Duodenal mucosa (tissue), 2 donors: ENCODE results near the gene MAN1C1.
"Not testable (repeated sequence)": the region's sequence is repeated elsewhere in the genome, so short reads cannot be mapped to it uniquely, and the experiment has no call there.

Experiments used
- H3K27ac ChIP-seq: one replicate; pipeline ENCODE4 v1.7.0; 2013; ENCODE audit warnings: low read depth, low read length
- H3K27me3 ChIP-seq, 2 donors: one replicate each; pipeline ENCODE4 v1.7.0; 2013; ENCODE audit warnings: low read length in 2 of 2, control low read depth in 1 of 2; ENCODE audit not compliant: insufficient read depth in 2 of 2, control insufficient read depth in 1 of 2
- H3K36me3 ChIP-seq, 2 donors: one replicate each; pipeline ENCODE4 v1.7.0; 2013; ENCODE audit warnings: low read length in 2 of 2, control low read depth in 1 of 2; ENCODE audit not compliant: insufficient read depth in 2 of 2, control insufficient read depth in 1 of 2
- H3K4me1 ChIP-seq, 2 donors: one replicate each; pipeline ENCODE4 v1.7.0; 2013; ENCODE audit warnings: low read length in 2 of 2, control low read depth in 1 of 2; ENCODE audit not compliant: insufficient read depth in 2 of 2, control insufficient read depth in 1 of 2
- H3K4me3 ChIP-seq, 2 donors: one replicate each; pipeline ENCODE4 v1.7.0; 2013; ENCODE audit warnings: low read length in 2 of 2, low read depth in 1 of 2
- H3K9ac ChIP-seq, 2 donors: one replicate each; pipeline ENCODE4 v1.7.0; 2013; ENCODE audit warnings: low read length in 2 of 2, low read depth in 1 of 2
- H3K9me3 ChIP-seq, 2 donors: one replicate each; pipeline ENCODE4 v1.7.0; 2013; ENCODE audit warnings: low read length in 2 of 2, control low read depth in 1 of 2; ENCODE audit not compliant: control insufficient read depth in 1 of 2

Gene MAN1C1

GRCh38 chr1:25696643-25697042 lies 80.1 kb downstream of the MAN1C1 start:
- not testable (repeated sequence) for H3K9me3 ChIP-seq, H3K4me3 ChIP-seq, H3K27ac ChIP-seq, H3K27me3 ChIP-seq, H3K9ac ChIP-seq, H3K36me3 ChIP-seq
- peaks cover 10 to 11% of the 10 kb centered on the region in 2 donors for H3K4me1 ChIP-seq

DNA sequence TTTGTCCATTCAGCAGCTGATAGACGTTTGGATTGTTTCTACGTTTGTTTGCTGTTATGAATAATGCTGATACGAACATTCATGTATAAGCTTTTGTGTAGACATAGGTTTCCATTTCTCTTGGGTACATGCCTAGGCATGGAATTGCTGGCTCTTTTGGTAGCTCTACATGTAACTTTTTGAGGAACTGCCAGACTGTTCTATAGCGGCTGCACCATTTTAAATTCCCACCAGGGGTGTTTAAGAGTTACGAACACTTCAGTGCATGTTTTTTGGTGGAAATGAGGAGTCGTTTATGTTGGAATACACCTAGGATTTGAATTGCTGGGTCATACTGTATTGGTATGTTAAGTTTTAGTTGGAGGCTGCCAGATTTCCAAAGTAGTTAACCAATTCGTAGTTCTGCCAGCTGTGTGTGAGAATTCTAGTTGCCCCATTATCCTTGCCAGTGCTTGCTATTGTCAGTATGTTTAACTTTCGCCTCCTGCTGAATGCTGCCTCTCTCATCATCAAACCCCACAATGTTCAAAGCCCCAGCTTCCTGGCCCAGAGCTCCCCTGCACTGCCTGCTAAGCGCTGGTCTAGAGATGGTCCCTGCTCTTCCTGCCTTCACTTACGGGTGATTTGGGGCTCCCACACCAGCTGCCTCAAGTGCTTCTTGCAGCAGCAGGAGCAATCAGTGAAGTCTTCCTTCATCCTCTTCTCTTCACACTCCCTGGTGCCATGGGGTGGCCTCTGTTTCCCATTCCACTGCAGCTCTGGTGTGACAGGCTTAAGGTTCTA lies 81.0 kb downstream of the MAN1C1 start:
- Histone ChIP-seq H3K27me3 (no peaks in the 10 kb centered on the region), H3K9me3 (no peaks in the 10 kb centered on the region), H3K4me3 (no peak overlapping the region), H3K36me3 (no peaks in the 10 kb centered on the region), H3K9ac (no peak overlapping the region), H3K27ac (no peak overlapping the region), H3K4me1 (peaks cover 10 to 14% of the 10 kb centered on the region in 2 donors)

GRCh38 chr1:25698252-25698651 lies 81.7 kb downstream of the MAN1C1 start:
- Histone ChIP-seq H3K27me3 (no peaks in the 10 kb centered on the region), H3K9ac (no peak overlapping the region), H3K4me1 (peaks cover 10 to 14% of the 10 kb centered on the region in 2 donors), H3K9me3 (no peaks in the 10 kb centered on the region), H3K27ac (no peak overlapping the region), H3K4me3 (no peak overlapping the region), H3K36me3 (no peaks in the 10 kb centered on the region)

GRCh38 chr1:25699059-25699458 lies 82.5 kb downstream of the MAN1C1 start:
- H3K9ac ChIP-seq, H3K27me3 ChIP-seq, H3K27ac ChIP-seq, H3K4me3 ChIP-seq, H3K9me3 ChIP-seq, H3K36me3 ChIP-seq: not testable (repeated sequence)
- H3K4me1 ChIP-seq = peaks cover 10 to 14% of the 10 kb centered on the region in 2 donors

DNA sequence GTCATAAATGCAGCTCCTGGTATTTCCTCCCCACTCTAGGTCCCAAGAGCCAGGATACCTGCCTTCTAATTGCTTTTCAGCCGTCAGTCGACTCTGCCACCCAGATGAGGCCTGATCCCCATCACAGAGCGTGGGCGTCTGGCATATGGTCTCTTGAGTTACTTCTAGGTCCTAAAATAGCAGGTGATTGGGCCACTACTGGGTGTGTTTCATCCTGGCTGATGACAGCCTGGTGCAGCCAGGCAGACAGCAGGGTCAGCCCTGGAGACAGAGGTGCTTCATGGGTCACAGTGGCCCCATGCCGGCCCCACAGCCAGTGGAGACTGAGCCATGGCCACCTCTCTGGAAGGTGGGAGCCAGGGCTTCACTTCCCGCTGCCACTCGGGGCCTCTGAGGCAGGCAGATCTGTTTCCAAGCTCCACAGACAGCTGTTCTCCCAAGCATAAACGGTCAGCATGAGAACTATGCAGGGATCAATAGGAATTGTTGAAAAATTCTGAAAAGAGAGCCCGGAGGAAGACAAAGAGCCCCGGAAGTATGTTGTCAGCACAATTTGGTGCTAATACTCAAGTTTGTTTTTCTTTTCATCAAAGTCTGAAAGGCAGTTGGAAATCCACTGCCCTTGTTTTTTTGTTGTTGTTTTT lies 83.0 kb downstream of the MAN1C1 start:
- Histone ChIP-seq H3K4me1 (peaks cover 14 to 20% of the 10 kb centered on the region in 2 donors), H3K27ac (peak overlapping the region; percentile 65), H3K9me3 (no peaks in the 10 kb centered on the region), H3K27me3 (no peaks in the 10 kb centered on the region), H3K4me3 (no peak overlapping the region), H3K36me3 (no peaks in the 10 kb centered on the region), H3K9ac (no peak overlapping the region)

- H3K9me3 ChIP-seq = no peaks in the 10 kb centered on the region
- no peak overlapping the region for H3K9ac ChIP-seq
- no peaks in the 10 kb centered on the region for H3K36me3 ChIP-seq
- H3K27ac ChIP-seq = no peak overlapping the region
- H3K27me3 ChIP-seq = no peaks in the 10 kb centered on the region
- H3K4me1 ChIP-seq = peaks cover 15 to 20% of the 10 kb centered on the region in 2 donors
- H3K4me3 ChIP-seq = no peak overlapping the region
These were observed 83.5 kb downstream of the MAN1C1 start for GRCh38 chr1:25700144-25700523.

GRCh38 chr1:25700626-25701025 lies 84.0 kb downstream of the MAN1C1 start:
- H3K27me3 ChIP-seq = no peaks in the 10 kb centered on the region
- peaks cover 15% of the 10 kb centered on the region in 2 donors for H3K4me1 ChIP-seq
- no peak overlapping the region for H3K9ac ChIP-seq
- no peaks in the 10 kb centered on the region for H3K36me3 ChIP-seq
- H3K27ac ChIP-seq = no peak overlapping the region
- no peaks in the 10 kb centered on the region for H3K9me3 ChIP-seq
- no peak overlapping the region for H3K4me3 ChIP-seq

DNA sequence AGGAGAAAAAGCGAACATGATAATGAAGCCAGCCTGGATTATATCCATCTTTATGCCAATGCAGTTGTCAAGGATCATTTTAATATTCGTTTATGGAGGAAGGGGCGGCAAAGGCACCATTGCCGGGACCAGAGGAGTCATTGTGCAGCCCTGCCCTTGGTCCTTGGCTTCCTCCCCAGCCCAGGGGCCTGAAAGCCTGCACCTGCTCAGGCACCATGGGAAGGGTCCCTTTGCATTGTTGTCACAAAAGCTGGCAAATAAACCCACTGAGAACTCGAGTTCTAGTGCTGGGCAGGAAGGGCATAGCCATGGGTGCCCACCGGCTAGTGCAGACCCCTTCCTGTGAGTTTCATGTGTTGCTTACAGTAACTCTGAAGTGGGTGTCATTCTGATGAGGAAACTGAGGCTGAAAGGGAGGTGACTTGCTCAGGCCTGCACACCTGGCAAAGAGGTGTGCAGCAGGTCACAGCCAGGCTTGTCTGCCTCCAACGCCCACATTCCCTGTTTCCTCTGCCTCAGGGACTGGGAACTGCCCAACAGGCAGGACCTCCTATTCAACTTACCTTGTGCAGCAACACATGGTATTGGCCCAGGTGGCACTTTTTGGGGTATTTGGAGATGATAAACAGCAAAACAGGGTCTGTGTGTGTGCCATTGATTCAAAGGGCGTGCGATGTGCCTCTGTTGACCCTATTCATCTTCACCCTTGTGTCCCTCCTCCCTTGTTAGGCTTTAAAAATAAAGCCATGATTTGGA lies 84.6 kb downstream of the MAN1C1 start:
- Histone ChIP-seq H3K4me3 (no peak overlapping the region), H3K4me1 (peaks cover 14 to 15% of the 10 kb centered on the region in 2 donors), H3K36me3 (no peaks in the 10 kb centered on the region), H3K27me3 (no peaks in the 10 kb centered on the region), H3K9me3 (no peaks in the 10 kb centered on the region), H3K27ac (no peak overlapping the region), H3K9ac (no peak overlapping the region)

DNA sequence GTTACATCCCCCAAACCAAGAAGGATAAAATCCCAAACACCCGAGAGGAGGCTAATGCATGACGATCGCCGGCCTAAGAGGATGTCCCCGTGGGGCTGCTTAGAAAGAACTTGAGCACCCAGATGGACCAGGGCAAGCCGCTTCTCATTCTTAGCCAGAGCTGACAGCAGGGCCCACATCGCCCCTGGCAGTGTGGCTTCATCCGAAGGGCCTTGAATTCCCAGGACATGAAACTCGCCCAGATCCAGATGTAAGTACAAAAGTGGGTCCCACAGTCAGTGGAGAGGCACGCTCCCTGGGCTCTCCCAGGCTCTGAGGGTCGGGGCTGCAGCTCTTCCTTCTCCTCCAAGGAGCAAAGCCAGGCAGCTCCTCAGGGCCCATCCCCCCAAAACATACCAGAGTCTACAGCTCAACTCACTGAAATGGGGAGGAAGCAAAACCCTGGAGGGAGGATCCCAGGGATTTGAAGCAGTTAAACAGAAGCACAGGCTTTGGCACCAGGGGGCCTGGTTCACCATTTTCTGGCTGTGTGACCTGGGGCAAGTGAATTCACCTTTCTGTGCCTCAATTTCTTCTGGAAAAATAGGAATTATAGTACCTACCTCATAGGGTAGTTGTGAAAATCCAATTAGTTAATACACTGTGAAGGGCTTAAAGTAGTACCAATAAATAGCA lies 85.6 kb downstream of the MAN1C1 start:
- Histone ChIP-seq H3K27me3 (no peaks in the 10 kb centered on the region), H3K9me3 (no peaks in the 10 kb centered on the region), H3K4me3 (no peak overlapping the region), H3K9ac (no peak overlapping the region), H3K4me1 (peaks cover 14 to 15% of the 10 kb centered on the region in 2 donors), H3K36me3 (no peaks in the 10 kb centered on the region), H3K27ac (no peak overlapping the region)

DNA sequence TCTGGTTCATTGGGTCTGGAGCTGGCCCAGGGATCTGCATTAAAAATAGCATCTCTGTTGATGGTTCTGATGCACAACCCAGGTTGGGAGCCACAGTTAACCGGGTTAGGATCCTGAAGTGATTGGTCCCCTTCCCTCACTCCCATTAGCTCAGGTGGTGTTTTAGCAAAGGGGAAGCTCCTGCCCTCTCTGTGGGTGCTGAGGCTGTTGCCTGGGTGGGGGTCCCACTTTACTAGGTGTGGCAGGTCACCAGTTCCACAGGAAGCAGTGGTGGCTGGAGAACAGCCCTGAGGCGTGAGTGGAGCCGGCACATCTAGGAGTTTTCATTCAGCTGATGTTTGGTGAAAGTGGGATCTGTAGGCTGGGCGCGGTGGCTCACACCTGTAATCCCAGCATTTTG lies 86.5 kb downstream of the MAN1C1 start:
- no peaks in the 10 kb centered on the region for H3K9me3 ChIP-seq
- H3K4me3 ChIP-seq = no peak overlapping the region
- no peak overlapping the region for H3K9ac ChIP-seq
- H3K27ac ChIP-seq = no peak overlapping the region
- peaks cover 14 to 15% of the 10 kb centered on the region in 2 donors for H3K4me1 ChIP-seq
- H3K36me3 ChIP-seq = no peaks in the 10 kb centered on the region
- H3K27me3 ChIP-seq = no peaks in the 10 kb centered on the region
